Mucosa of stomach (tissue), 1 donor: ENCODE results near the gene PHACTR1.
A peak's percentile ranks its signal among the peaks of the same experiment; 100 is the strongest.

Source experiments
- H3K27me3 ChIP-seq: one replicate; pipeline ENCODE4 v1.7.0; 2013; ENCODE audit warnings: mild to moderate bottlenecking, low read length; ENCODE audit not compliant: control insufficient read depth, insufficient read depth
- H3K36me3 ChIP-seq: one replicate; pipeline ENCODE4 v1.7.0; 2013; ENCODE audit warnings: low read length; ENCODE audit not compliant: control insufficient read depth, insufficient read depth
- H3K4me1 ChIP-seq: one replicate; pipeline ENCODE4 v1.7.0; 2013; ENCODE audit warnings: mild to moderate bottlenecking, low read length; ENCODE audit not compliant: control insufficient read depth, insufficient read depth
- H3K4me3 ChIP-seq: one replicate; pipeline ENCODE4 v1.7.0; 2013; ENCODE audit warnings: low read length
- H3K9ac ChIP-seq: one replicate; pipeline ENCODE4 v1.7.0; 2013; ENCODE audit warnings: mild to moderate bottlenecking, low read length, moderate library complexity
- H3K9me3 ChIP-seq: one replicate; pipeline ENCODE4 v1.7.0; 2013; ENCODE audit warnings: mild to moderate bottlenecking, low read length, moderate library complexity; ENCODE audit not compliant: control insufficient read depth
- donor health status: Pancreatic carcinoma.

The PHACTR1 gene

DNA sequence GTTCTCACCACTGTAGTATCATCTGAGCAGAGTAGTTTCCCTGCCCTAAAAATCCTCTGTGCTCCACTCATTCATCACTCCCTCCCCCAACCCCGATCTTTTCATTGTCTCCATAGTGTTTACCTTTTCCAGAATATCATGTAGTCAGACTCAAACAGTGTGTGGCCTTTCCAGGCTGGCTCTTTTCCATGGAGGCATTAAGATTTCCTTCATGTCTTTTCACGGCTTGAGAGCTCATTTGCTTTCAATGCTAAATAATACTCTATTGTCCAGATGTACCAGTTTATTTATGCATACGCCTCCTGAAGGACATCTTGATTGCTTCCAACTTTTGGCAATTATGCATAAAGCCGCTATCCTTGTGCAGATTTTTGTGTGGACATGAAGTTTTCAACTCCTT is 235.8 kb downstream of the PHACTR1 start:
- Histone ChIP-seq H3K36me3 (no peaks in the 10 kb centered on the region), H3K4me3 (no peak overlapping the region), H3K27me3 (peaks cover 2% of the 10 kb centered on the region), H3K9ac (no peak overlapping the region), H3K9me3 (no peaks in the 10 kb centered on the region), H3K4me1 (no peaks in the 10 kb centered on the region)

DNA sequence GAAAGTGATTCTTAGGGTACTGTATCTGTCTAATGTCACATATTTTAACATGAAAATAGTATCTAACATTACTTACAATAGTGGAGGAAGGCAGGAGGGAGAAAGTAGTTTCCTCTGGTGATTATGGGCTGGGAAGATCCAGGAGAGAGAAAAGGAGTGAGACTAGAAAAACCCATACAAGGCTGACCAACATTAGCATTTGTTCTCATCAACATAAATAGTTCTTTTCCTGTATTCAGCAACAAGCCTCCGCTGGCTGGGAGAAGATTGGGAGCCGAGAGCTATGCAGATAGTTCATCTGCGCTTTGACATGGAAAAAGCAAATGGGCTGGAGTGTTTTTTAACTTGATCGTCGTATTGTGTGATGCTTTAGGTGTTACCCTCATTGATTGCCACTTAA is 239.4 kb downstream of the PHACTR1 start:
- H3K9ac ChIP-seq: no peak overlapping the region
- H3K27me3 ChIP-seq: peaks cover 6% of the 10 kb centered on the region
- H3K9me3 ChIP-seq: no peaks in the 10 kb centered on the region
- H3K36me3 ChIP-seq: no peaks in the 10 kb centered on the region
- H3K4me1 ChIP-seq: no peaks in the 10 kb centered on the region
- no peak overlapping the region for H3K4me3 ChIP-seq

DNA sequence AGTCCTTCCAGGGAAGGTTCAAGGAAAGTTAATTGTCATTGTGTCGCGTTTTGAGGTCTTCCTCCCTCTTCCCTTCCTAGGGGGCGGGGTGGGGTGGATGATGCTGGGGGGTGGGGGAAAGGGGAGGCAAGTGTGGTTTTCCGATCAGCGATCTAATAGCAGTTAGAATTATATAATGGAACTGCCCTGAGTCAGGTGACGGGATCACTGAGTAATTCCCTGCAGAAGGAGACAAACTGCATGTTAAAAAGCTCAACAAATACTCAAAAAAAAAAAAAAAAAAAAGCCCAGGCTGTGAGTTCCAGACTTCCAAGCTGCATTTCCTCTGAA is 240.4 kb downstream of the PHACTR1 start:
- no peak overlapping the region for H3K4me3 ChIP-seq
- no peaks in the 10 kb centered on the region for H3K9me3 ChIP-seq
- H3K27me3 ChIP-seq: peaks cover 6% of the 10 kb centered on the region
- no peaks in the 10 kb centered on the region for H3K4me1 ChIP-seq
- H3K9ac ChIP-seq: peak overlapping the region; percentile 75
- no peaks in the 10 kb centered on the region for H3K36me3 ChIP-seq

DNA sequence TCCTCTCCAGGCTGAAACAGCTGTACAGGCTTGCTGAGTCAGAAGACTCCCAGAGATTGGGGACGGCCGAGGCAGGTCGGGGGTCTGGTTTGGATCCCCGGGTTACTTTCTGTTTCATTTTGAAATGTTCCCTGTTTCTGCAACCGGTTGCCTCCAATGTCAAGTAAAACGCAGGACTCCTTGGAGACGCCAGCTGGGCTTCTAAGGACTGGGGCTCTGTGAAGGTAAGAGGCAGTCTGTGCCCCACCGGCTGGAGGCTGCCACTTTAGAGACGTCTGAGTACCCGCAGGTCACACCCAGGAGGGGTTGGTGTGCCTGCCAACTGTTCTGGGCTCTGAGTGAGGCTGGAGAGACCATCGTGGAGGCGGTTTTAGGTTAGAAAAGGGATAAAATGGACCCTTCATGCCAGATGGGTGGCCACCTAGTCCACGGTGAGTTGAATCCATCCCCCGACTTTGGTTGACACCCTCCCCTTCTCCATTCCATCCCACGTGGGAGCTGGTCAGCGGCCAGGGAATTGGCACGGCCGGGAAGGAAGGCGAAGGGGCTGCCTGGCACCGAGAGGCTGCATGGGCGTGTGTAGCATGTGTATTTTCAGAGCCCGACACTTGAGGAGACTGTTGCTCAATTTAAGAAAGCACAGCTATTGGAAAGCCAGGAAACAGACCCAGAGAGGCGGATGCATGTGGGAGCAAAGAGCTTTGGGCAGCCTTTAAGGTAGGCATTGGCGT is 240.9 kb downstream of the PHACTR1 start:
- Histone ChIP-seq H3K9ac (peak overlapping the region; percentile 75), H3K27me3 (peaks cover 6% of the 10 kb centered on the region), H3K9me3 (no peaks in the 10 kb centered on the region), H3K36me3 (no peaks in the 10 kb centered on the region), H3K4me3 (peak overlapping the region; percentile 83), H3K4me1 (no peaks in the 10 kb centered on the region)

DNA sequence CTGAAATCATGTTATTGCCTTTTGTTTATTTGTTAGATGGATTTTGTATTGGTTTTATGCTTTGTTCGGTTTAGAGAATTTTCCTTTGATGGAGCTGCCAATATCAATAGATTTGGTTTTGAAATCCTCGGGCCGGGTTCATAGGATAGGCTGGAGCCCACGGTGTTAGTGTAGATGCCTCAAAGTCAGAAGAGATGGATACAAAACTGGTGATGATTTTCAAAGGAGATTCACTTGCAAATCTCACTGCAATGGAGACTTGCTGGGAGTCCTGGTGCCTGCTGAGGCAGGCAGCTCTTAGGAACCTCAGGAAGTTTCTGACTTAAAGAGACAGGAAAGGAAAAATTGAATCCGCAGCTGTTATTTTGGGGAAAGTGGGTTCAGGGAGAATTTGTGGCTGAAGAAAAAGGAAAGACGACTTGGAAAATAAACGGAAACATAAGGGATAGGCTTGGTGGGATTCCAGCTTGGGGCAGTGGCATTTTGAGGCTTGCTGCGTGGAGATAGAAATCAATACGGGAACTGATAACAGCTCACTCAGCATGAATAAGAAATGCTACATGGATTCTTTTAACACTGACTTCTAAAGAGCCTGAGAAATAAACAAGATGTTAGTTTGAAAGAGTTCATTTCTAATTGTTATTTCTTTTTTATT is 241.6 kb downstream of the PHACTR1 start:
- Histone ChIP-seq H3K4me3 (peak overlapping the region; percentile 83), H3K9ac (peak overlapping the region; percentile 75), H3K27me3 (peaks cover 6% of the 10 kb centered on the region), H3K9me3 (no peaks in the 10 kb centered on the region), H3K4me1 (no peaks in the 10 kb centered on the region), H3K36me3 (no peaks in the 10 kb centered on the region)

DNA sequence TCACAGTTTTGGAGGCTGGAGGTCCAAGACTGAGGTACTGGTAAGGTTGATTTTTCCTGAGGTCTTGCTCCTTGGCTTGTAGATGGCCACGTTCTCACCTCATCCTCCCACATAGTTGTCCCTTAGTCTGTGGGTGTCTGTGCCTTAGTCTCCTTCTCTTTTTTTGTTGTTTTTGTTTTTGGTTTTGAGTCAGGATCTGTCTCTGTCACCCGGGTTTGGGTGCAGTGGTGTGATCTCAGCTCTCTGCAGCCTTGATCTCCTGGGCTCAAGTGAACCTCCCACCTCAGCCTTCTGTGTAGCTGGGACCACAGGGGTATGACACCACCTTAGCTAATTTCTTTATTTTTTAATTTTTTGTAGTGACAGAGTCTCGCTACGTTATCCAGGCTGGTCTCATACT is 245.2 kb downstream of the PHACTR1 start:
- Histone ChIP-seq H3K4me1 (no peaks in the 10 kb centered on the region), H3K9ac (no peak overlapping the region), H3K36me3 (no peaks in the 10 kb centered on the region), H3K9me3 (no peaks in the 10 kb centered on the region), H3K27me3 (peaks cover 6% of the 10 kb centered on the region), H3K4me3 (no peak overlapping the region)

DNA sequence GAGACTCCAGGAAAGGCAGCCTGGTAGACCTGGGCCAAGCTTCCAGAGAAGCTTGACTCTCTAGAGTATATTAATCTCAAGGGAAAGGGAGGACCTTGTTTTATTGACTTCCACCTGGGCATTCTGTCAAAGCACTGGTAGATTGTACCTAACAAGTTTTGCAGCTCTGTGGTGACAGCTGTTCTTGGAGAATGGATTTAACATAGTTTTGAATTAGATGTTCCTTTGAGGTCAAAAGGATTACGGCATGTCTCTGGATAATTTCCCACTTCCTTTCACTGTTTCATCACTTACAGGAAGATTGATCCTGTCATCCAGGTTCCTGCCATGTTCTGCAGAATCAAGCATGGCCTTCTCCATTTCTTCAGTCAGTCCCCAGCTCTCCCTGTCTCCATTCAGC is 246.0 kb downstream of the PHACTR1 start:
- Histone ChIP-seq H3K36me3 (no peaks in the 10 kb centered on the region), H3K27me3 (peaks cover 2% of the 10 kb centered on the region), H3K9me3 (no peaks in the 10 kb centered on the region), H3K9ac (no peak overlapping the region), H3K4me3 (no peak overlapping the region), H3K4me1 (no peaks in the 10 kb centered on the region)

DNA sequence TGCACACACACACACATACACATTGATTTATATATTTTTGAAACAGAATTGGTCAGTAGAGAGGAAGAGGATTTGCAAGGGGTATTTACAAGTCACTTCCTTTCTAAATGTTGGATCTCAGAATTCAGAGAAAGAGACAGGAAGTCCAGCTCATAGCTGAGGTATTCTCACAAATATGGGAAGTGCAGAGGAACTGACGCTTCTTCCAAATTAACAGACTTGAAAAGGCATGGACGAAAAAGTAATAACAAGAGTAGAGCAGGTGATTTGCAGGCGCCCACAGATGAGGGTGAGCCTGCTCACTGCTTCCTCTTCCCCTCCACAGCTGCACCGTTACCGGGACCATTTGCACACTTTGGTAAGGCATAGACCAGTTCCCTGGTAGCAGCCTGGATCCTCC is 246.4 kb downstream of the PHACTR1 start:
- H3K4me3 ChIP-seq: no peak overlapping the region
- H3K9me3 ChIP-seq: no peaks in the 10 kb centered on the region
- H3K4me1 ChIP-seq: no peaks in the 10 kb centered on the region
- H3K27me3 ChIP-seq: no peaks in the 10 kb centered on the region
- H3K9ac ChIP-seq: no peak overlapping the region
- no peaks in the 10 kb centered on the region for H3K36me3 ChIP-seq

DNA sequence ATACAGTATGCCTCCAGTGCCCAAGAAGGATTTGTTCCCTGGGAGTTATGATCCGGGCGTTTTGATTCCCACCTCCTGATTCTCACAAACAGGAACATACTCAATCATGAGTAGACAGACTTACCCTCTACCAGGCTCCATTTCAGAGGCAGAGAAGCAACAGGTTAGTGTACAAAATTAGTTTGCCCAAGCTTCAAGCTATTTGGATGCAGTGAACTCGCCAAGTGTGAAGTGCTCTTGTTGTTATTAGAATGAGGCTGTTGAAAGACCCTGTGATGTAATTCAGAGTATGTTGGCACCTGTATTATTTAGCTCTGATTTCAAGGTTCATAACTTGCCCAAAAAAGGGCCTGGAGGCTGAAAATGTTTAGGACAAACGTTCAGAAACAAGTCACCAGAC is 247.0 kb downstream of the PHACTR1 start:
- Histone ChIP-seq H3K4me3 (no peak overlapping the region), H3K9me3 (no peaks in the 10 kb centered on the region), H3K36me3 (no peaks in the 10 kb centered on the region), H3K27me3 (no peaks in the 10 kb centered on the region), H3K9ac (no peak overlapping the region), H3K4me1 (no peaks in the 10 kb centered on the region)

DNA sequence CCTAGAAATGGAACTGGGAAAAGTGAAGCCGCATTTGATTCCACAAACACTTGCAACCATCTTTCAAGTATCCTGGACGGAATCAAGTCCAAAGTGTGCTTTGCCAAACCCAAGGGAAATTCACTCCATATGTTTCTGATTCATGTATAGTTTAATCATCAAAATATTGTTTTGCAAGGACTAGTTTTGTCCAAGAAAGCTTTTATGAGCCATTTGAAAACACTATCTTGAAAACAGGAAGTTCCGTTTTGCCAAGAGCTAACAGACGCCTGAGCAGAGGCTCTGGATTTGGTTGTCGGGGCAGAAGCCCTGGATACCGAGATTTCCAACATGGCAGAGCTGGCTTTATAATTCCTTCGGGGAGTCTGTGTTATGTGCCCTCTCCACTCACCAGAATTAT is 251.1 kb downstream of the PHACTR1 start:
- Histone ChIP-seq H3K36me3 (no peaks in the 10 kb centered on the region), H3K9me3 (no peaks in the 10 kb centered on the region), H3K4me3 (no peak overlapping the region), H3K4me1 (no peaks in the 10 kb centered on the region), H3K27me3 (no peaks in the 10 kb centered on the region), H3K9ac (no peak overlapping the region)

DNA sequence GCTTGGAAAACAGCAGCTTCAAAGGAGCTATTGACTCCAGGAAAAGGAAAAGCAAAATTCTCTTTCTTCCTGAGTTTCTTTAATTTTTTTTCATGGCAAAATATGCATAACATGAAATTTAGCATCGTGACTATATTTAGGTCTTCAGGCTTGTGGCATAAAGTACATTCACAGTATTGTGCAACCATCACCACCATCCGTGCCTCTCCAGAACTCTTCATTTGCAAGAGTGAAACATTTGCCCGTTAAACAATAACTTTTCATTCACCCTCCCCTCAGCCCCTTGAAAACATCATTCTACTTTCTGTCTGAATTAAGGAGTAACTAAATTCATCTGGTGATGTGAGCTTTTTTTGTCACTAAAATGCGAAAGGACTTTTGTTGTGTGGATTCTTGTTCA is 251.7 kb downstream of the PHACTR1 start:
- Histone ChIP-seq H3K4me3 (no peak overlapping the region), H3K9me3 (no peaks in the 10 kb centered on the region), H3K27me3 (no peaks in the 10 kb centered on the region), H3K36me3 (no peaks in the 10 kb centered on the region), H3K9ac (no peak overlapping the region), H3K4me1 (no peaks in the 10 kb centered on the region)

DNA sequence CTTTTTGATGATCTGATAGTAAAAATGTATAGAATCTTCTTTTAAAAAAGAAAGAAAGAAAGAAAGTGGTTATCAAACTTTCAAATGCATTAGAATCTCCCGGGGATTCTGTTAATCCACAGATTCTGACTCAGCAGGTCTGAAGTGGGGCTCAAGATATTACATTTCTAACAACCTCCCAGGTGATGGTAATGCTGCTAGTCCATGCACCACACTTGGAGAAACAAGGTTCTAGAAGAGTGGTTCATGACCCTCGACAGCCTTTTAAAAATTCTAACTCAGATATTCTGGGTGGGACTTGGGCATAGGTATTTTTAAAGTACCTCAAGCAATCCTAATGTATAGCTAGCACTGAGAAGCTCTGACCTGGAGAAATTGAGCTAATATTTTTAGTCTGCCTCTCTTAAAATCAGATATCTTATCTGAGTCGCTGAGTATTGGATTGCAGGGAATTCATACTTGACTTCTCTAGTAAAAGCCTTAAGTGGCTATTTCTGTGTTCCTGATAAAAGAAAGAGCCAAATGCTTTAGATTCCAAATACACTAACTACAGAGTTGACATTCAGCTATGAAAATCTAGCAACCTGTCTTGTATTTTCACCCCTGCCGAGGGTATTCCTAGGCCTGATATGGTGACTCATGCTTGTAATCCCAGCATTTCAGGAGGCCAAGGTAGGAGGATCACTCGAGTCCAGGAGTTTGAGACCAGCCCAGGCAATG is 252.4 kb downstream of the PHACTR1 start:
- Histone ChIP-seq H3K9ac (no peak overlapping the region), H3K36me3 (no peaks in the 10 kb centered on the region), H3K4me3 (no peak overlapping the region), H3K4me1 (no peaks in the 10 kb centered on the region), H3K27me3 (no peaks in the 10 kb centered on the region), H3K9me3 (no peaks in the 10 kb centered on the region)
